Breast epithelium (tissue), 4 donors: Measurements from ENCODE around the gene CYB5A. TPM values are rescaled to one million over a fixed set of nuclear protein-coding genes. Genes with fewer than 3 reads are reported as not detected.

Experiments used
- DNase-seq, 2 donors: peaks; one replicate each; pipeline ENCODE4 v3.0.0-alpha.2; 2019; ENCODE audit warnings: low spot score in 2 of 2
- H3K27ac ChIP-seq, 2 donors: fragments of 200-600 bp; sonication (generic) in 1 of 2; one replicate each; pipeline ENCODE4 v1.5.1; 2016 to 2019; ENCODE audit warnings: mild to moderate bottlenecking in 1 of 2
- H3K27me3 ChIP-seq, 2 donors: fragments of 200-600 bp; sonication (generic) in 1 of 2; one replicate each; pipeline versions ENCODE4 v1.5.1 to v1.6.0; 2017 to 2019; ENCODE audit warnings: control low read depth in 1 of 2, mild to moderate bottlenecking in 1 of 2
- H3K36me3 ChIP-seq: fragments of 200-600 bp; one replicate; pipeline ENCODE4 v1.5.1; 2019
- H3K4me1 ChIP-seq, 2 donors: fragments of 200-600 bp; sonication (generic); one replicate each; pipeline ENCODE4 v1.5.1; 2016 to 2019; ENCODE audit warnings: control low read depth in 1 of 2
- H3K4me3 ChIP-seq, 3 donors: fragments of 200-600 bp; sonication (generic); 1 replicate in 2 of 3; 2 replicates in 1 of 3; pipeline ENCODE4 v1.5.1; 2016 to 2019; ENCODE audit warnings: mild to moderate bottlenecking in 3 of 3, moderate library complexity in 2 of 3
- H3K9me3 ChIP-seq, 2 donors: fragments of 200-600 bp; sonication (generic) in 1 of 2; one replicate each; pipeline ENCODE4 v1.5.1; 2016 to 2019; ENCODE audit warnings: control low read depth in 1 of 2
- CTCF ChIP-seq, 3 donors: fragments of 450-650 bp; IDR thresholded peaks; one replicate each; pipeline ENCODE4 v1.5.1; 2016 to 2017; ENCODE audit warnings: antibody characterized with exemption in 3 of 3, mild to moderate bottlenecking in 3 of 3, moderate library complexity in 3 of 3
- POLR2A ChIP-seq: fragments of 450-650 bp; IDR thresholded peaks from one replicate; pipeline ENCODE4 v1.6.1; 2016; ENCODE audit warnings: antibody characterized with exemption, mild to moderate bottlenecking, moderate library complexity
- POLR2AphosphoS5 ChIP-seq, 3 donors: sonication (generic); formaldehyde crosslinking; IDR thresholded peaks; one replicate each; pipeline ENCODE4 v1.6.1; 2017; ENCODE audit warnings: antibody characterized with exemption in 3 of 3
- intact Hi-C: fragments of 100-400 bp; cut with DNase I; formaldehyde crosslinking; loops from one replicate; pipeline ENCODE4 v1.15.1; 2023; ENCODE audit warnings: low total_unique reads
- total RNA-seq, 3 donors: library from RNA; depleted of rRNA; stranded (reverse); fragments of >200 nt; gene quantifications; one replicate each; pipeline ENCODE4 v1.1.0, GENCODE V29; 2016

Gene CYB5A
- total RNA-seq, 3 donors from 2014 or later: 185 to 646 (median 300) TPM

DNA sequence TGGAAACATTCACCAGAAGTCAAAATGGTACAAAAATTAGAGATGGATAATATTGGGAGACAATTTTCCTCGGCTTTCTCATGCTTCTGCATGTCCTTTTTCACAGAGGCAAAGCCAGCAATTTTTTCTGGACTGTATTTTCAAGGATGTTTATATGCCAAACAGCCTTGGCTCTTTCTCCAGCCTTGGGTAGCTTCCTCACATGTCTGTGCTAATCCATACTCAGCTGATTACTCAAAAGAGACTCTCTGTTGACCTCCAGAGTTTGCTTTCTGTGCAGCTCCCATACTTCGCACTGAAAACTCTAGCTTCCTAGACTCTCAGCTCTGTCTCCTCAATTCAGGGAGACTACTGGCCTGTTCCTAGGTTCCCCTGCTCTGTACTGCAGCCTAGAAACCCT is 34.5 kb upstream of the CYB5A start:
- no peaks in the 10 kb centered on the region for H3K27me3 ChIP-seq
- intact Hi-C loops: loop anchor here (10.0 kb wide), 1 partner anchor 699 kb away; no protein-coding TSS in a partner anchor

DNA sequence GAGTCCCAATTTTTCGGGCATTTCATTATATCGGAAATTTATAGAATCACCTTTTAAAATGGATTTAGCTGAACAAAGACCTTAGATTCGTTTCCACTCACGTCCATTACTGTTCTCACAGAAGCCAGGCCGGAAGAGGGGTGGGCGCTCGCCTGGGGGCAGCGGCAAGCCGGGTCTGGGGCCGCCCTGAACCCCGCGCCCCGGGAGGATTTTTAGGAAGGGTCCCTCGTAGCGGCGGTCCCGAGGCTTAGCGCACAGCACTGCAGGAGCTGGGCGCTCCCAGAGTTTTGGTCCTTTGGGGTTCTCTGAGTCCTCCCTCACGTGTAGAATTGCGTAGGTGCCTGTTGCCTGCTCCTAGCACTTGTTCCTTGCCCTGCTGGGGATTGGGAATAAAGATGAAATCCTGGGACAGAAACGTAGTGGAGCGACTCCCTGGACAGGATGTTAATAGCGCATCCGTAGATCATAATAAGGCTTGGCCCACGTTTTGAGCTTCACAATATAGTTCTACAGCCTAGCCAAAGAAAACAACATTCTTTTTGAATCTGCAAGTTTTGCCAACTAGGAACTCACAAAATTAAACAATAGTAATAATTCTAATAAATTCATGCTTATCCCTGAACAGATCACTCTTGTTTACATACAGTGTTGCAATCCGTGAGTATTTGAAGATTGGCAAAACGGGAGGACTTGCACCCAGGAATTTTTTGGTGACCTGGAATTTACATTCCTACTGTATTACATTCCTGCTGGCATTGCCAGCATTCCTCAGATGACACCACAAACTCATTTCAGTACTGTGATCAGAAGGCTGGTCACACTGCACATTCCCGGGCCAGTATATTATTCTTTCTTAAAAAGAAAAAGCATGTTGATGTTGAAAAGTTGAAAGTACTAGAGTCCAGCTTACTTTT is 24.8 kb upstream of the CYB5A start:
- intact Hi-C loops: no loop called here
- no peaks in the 10 kb centered on the region for H3K9me3 ChIP-seq
- H3K4me3 ChIP-seq: no peak overlapping the region
- no peaks in the 10 kb centered on the region for H3K36me3 ChIP-seq
- peak overlapping the region in 1 of 2 donors; percentile 25 for H3K27ac ChIP-seq
- peak in 1 of 2 donors; percentile 29 for DNase-seq
- no peak for TF ChIP-seq CTCF (IDR thresholded peaks at IDR 0.05)
- no peak for TF ChIP-seq POLR2AphosphoS5 (IDR thresholded peaks at IDR 0.05)
- no peak for TF ChIP-seq POLR2A
- no peaks in the 10 kb centered on the region for H3K4me1 ChIP-seq
- no peaks in the 10 kb centered on the region for H3K27me3 ChIP-seq

More for the DNA sequence above, 34.5 kb upstream of the CYB5A start:
- H3K36me3 ChIP-seq: no peaks in the 10 kb centered on the region
- H3K4me1 ChIP-seq: no peaks in the 10 kb centered on the region
- no peak overlapping the region for H3K4me3 ChIP-seq
- H3K9me3 ChIP-seq: no peaks in the 10 kb centered on the region
- no peak overlapping the region for H3K27ac ChIP-seq
- TF ChIP-seq POLR2AphosphoS5 (IDR thresholded peaks at IDR 0.05): no peak
- TF ChIP-seq POLR2A: no peak
- no peak for TF ChIP-seq CTCF (IDR thresholded peaks at IDR 0.05)
- no peak for DNase-seq

DNA sequence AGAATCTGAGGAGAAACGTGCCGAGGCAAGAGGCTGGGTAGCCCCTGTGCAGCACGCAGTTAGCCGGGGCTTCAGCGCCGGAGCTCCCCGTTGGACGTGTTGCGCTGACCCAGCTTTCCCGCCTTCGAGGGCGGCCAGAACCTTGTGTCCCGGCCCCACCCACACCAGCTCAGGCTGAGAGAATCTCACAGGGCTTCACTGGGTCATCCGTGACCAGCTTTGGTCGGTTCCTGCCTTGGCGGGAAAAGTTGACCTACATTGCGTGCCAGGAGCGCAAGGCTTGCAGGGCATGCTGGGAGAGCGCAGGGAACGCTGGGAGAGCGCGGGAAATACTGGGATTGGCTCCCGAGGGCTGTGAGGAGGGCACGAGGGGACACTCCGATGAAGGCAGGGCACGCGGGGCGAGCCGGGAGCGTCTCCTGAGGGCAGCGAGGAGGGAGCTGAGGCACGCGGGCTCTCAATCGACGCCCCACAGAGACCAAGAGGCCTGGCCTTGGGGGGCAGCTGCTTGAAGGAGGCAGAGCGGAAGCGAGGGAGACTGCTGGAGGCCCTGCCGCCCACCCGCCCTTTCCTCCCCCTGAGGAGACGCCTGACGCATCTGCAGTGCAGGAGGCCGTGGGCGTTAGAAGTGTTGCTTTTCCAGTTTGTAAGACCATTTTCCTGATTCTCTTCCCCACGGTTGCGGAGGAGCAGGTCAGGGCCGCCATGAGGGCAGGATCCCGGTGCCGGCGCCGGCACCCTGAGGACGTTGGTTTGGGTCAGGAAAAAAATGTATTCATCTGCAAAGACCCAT is 23.9 kb upstream of the CYB5A start, which contains the start of gene C18orf63:
TSS of gene C18orf63 (plus strand) at position 376 of the 793 bp plus-strand sequence. CDS start 2,027 bp downstream, outside the sequence.
- Histone ChIP-seq H3K4me1 (no peaks in the 10 kb centered on the region), H3K4me3 (no peak within 1 kb of the TSS), H3K27ac (peak within 1 kb of the TSS in 1 of 2 donors; percentile 25), H3K36me3 (no peaks in the 10 kb centered on the region), H3K9me3 (no peaks in the 10 kb centered on the region), H3K27me3 (no peaks in the 10 kb centered on the region)
- TF ChIP-seq POLR2AphosphoS5 (IDR thresholded peaks at IDR 0.05) (no peak), CTCF (IDR thresholded peaks at IDR 0.05) (no peak), POLR2A (no peak)
- DNase-seq: no peak
- intact Hi-C loops: no loop called here

- intact Hi-C loops: no loop called here
- no peaks in the 10 kb centered on the region for H3K9me3 ChIP-seq
- H3K4me1 ChIP-seq: no peaks in the 10 kb centered on the region
- H3K27ac ChIP-seq: no peak overlapping the region
- no peak for DNase-seq
- no peak overlapping the region for H3K4me3 ChIP-seq
- no peak for TF ChIP-seq CTCF (IDR thresholded peaks at IDR 0.05)
- TF ChIP-seq POLR2AphosphoS5 (IDR thresholded peaks at IDR 0.05): no peak
- TF ChIP-seq POLR2A: no peak
- no peaks in the 10 kb centered on the region for H3K36me3 ChIP-seq
- no peaks in the 10 kb centered on the region for H3K27me3 ChIP-seq
Observed at GRCh38 chr18:74314759-74315463, 23.1 kb upstream of the CYB5A start.
